Measurements from ENCODE around the gene PLA2G4E. TPM values are rescaled to one million over a fixed set of nuclear protein-coding genes. Genes with fewer than 3 reads are reported as not detected.

PLA2G4E gene
- total RNA-seq, 4 donors from 2014 or later, result not detected

- H3K27ac ChIP-seq, result no peak overlapping the region
- no peak for TF ChIP-seq POLR2A (IDR thresholded peaks at IDR 0.05)
- no peak for TF ChIP-seq EP300 (IDR thresholded peaks at IDR 0.05)
- TF ChIP-seq CTCF (IDR thresholded peaks at IDR 0.05), result no peak
- no peaks in the 10 kb centered on the region for H3K4me1 ChIP-seq
- no peaks in the 10 kb centered on the region for H3K36me3 ChIP-seq
- no peak for DNase-seq (ENCODE audit: low spot score in 2 of 2)
- no peaks in the 10 kb centered on the region for H3K27me3 ChIP-seq
- no peak overlapping the region for H3K4me3 ChIP-seq
- WGBS, 2 donors, result 65 to 80% methylated on average over 7 of the region's 7 CpGs
- H3K9me3 ChIP-seq, result peaks cover 0 to 15% (median 0%) of the 10 kb centered on the region in 4 donors
Observed at GRCh38 chr15:42011074-42011473, 9.8 kb downstream of the PLA2G4E start.

GRCh38 chr15:42010434-42010833 is 10.4 kb downstream of the PLA2G4E start:
- no peak for TF ChIP-seq CTCF (IDR thresholded peaks at IDR 0.05)
- H3K27me3 ChIP-seq, result no peaks in the 10 kb centered on the region

GRCh38 chr15:42009474-42009873 is 11.4 kb downstream of the PLA2G4E start:
- Histone ChIP-seq H3K4me3 (no peak overlapping the region), H3K36me3 (no peaks in the 10 kb centered on the region), H3K27ac (no peak overlapping the region), H3K27me3 (no peaks in the 10 kb centered on the region), H3K4me1 (no peaks in the 10 kb centered on the region), H3K9me3 (peaks cover 0 to 15% (median 0%) of the 10 kb centered on the region in 4 donors)
- WGBS, 2 donors, result 73 to 84% methylated on average over 5 of the region's 5 CpGs
- no peak for DNase-seq (ENCODE audit: low spot score in 2 of 2)
- no peak for TF ChIP-seq POLR2A (IDR thresholded peaks at IDR 0.05)
- no peak for TF ChIP-seq CTCF (IDR thresholded peaks at IDR 0.05)
- no peak for TF ChIP-seq EP300 (IDR thresholded peaks at IDR 0.05)

More at GRCh38 chr15:42010434-42010833, 10.4 kb downstream of the PLA2G4E start:
- WGBS, 2 donors, result 0 to 44% methylated on average over 1 of the region's 1 CpG
- Histone ChIP-seq H3K4me3 (no peak overlapping the region), H3K4me1 (no peaks in the 10 kb centered on the region), H3K27ac (no peak overlapping the region), H3K36me3 (no peaks in the 10 kb centered on the region), H3K9me3 (peaks cover 0 to 15% (median 0%) of the 10 kb centered on the region in 4 donors)
- DNase-seq (ENCODE audit: low spot score in 2 of 2), result no peak

- H3K9me3 ChIP-seq, result peaks cover 0 to 15% (median 0%) of the 10 kb centered on the region in 4 donors
- no peaks in the 10 kb centered on the region for H3K4me1 ChIP-seq
- H3K27ac ChIP-seq, result no peak overlapping the region
- no peak for DNase-seq (ENCODE audit: low spot score in 2 of 2)
- no peak for TF ChIP-seq CTCF (IDR thresholded peaks at IDR 0.05)
- no peak for TF ChIP-seq EP300 (IDR thresholded peaks at IDR 0.05)
- no peak for TF ChIP-seq POLR2A (IDR thresholded peaks at IDR 0.05)
- H3K27me3 ChIP-seq, result no peaks in the 10 kb centered on the region
- no peak overlapping the region for H3K4me3 ChIP-seq
- no peaks in the 10 kb centered on the region for H3K36me3 ChIP-seq
Observed at GRCh38 chr15:42009022-42009421, 11.8 kb downstream of the PLA2G4E start.

GRCh38 chr15:42007386-42007785 is 13.5 kb downstream of the PLA2G4E start:
- H3K27me3 ChIP-seq, result no peaks in the 10 kb centered on the region
- no peaks in the 10 kb centered on the region for H3K4me1 ChIP-seq
- WGBS, 2 donors, result 88 to 94% methylated on average over 1 of the region's 1 CpG
- no peaks in the 10 kb centered on the region for H3K36me3 ChIP-seq
- no peak overlapping the region for H3K27ac ChIP-seq
- H3K4me3 ChIP-seq, result no peak overlapping the region
- peaks cover 0 to 15% (median 0%) of the 10 kb centered on the region in 4 donors for H3K9me3 ChIP-seq
- DNase-seq (ENCODE audit: low spot score in 2 of 2), result no peak
- TF ChIP-seq CTCF (IDR thresholded peaks at IDR 0.05) (no peak), POLR2A (IDR thresholded peaks at IDR 0.05) (no peak), EP300 (IDR thresholded peaks at IDR 0.05) (no peak)
